GM12801 (cell line): ENCODE data around the gene FUT6.

Experiments used
- CTCF ChIP-seq: IDR thresholded peaks from one replicate; pipeline ENCODE4 v1.5.1; 2011; ENCODE audit warnings: control low read depth; ENCODE audit not compliant: insufficient read length; ENCODE audit errors: extremely low read depth

The FUT6 gene

DNA sequence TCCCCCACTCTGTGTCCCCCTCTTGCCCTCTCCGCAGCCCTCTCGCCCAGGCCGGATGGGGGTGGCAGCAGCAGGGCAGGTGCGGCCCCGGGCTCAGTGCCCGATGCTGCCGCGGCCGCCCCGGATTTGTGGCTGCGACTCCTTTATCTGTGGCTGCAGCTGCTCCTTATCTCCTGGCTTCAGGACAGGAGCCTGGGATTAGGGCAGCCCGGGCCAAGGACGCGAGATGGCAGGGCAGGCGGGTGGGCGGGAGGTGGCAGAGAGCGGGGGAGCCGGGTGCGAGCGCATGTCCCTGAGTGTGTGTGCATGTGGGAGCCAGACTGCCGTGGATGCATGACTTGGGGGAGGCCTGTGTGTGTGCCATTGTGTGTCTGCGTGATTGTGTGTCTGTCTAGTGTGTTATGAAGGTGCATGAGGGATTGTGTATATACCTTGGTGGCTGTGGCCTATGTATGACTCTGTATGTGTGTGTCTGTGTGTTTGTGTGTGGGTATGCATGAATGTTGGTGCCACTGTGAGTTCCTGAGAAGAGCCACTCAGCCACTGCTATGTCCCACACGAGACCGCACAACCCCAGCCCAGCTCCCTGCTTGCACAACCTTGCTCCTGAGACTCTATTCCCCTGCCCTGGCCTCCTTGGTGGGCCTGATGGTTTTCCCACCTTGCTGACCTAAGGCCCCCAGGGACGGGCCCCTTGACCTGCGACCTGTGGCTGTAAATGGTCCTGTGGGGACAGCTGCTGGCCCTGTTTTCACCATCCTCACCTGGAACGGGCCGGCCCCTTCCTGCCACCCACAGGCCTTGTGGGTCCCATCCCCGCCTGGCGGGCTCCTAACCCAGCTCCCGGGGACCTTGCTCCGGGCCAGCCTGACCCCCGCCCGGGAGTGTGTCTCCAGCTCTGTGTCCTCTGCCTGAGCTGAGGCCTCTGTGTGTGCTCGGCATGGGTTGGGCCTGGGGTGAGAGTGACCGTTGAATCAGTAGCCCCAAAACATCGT is 40.0 kb downstream of the FUT6 start:
- TF ChIP-seq CTCF = no peak

DNA sequence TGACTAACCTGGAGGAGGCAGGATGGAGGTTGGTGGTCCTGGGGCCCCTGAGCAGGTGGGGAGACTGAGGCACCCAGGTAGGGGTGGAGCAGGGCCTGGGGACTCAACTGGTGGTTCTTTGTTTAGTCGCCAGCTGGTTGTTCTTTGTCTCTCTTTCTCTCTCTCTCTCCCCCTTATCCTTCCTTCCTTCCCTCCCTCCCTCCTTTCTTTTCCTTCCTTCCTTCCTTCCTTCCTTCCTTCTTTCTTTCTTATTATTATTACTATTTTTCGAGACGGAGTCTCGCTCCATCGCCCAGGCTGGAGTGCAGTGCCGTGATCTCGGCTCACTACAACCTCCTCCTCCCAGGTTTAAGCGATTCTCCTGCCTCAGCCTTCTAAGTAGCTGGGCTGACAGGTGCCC is 41.3 kb downstream of the FUT6 start:
- TF ChIP-seq CTCF = no peak

- no peak for TF ChIP-seq CTCF
Measured at GRCh38 chr19:5795382-5795919, 44.1 kb downstream of the FUT6 start.

DNA sequence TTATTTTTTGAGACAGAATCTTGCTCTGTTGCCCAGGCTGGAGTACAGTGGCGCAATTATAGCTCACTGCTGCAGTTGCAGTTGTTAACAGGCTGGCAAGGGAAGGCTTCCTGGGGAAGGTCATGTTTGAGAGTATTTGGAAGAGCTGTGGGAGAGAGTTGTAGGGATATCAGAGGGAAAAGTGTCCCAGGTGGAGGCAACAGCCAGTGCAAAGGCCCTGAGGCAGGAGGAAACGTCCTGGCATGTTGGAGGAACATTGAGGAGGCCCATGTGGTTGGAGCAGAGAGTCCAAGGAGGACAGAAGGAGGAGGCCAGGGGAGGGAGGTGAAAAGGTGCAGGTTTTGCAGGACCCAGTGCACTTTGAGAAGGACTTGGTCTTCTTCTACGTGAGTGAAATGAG is 46.3 kb downstream of the FUT6 start:
- TF ChIP-seq CTCF = no peak

DNA sequence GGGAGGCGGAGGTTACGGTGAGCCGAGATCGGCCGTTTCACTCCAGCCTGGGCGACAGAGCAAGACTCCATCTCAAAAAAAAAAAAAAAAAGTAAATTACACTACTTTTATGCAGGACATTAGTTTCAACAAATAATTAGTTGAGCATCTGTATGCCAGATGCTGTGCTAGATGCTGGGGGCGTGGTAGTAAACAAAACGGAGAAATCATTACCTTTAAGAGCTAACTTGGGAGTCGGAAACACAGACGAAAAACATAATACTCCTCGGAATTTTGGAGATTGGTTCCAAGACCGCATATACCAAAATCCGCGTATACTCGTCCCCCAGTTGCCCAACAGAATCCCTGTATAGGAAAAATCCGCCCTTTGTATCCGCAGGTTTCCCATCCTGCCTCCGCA is 47.3 kb downstream of the FUT6 start:
- no peak for TF ChIP-seq CTCF

DNA sequence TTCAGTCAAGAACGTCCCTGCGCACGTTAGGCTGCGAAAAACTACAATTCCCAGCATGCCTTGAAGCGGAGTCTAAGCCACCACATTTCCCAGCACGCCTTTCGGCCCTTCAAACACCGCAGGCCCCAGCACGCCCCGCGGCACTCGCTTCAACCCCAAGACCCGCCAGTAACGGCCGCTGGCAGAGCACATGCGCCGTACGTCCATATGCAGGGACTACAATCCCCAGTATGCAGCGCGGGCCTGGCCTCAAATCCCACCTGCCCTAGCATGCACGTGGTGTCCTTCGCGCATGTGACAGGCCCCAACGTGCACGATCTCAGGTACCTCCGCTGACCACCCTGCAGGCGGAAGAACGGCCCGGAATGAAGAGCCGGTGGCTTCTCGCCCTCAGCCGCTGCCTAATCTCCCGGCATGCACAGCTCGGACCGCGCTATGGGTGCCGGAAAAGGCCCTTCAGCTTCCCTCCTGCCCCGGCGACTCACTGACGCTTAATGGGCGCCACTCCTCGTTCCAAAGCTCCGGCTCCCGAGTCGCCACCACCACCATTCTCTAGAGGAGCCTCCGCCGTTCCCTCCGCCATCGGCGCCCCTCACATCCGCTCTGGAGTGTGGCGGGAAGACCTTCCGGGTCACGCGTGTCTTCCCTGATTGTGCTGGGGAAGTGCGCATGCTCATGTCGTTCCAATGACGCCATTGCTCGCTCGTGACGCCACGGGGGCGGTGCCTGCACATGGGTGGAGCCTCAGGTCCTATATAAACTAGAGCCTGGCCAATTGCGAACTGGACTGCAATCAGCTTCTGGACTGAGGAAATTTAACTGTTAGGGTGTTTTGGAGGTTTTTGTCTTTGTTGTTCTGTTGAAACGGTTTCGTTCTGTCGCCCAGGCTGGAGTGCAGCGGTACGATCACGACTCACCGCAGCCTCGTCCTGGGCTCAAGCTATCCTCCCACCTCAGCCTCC is 48.7 kb downstream of the FUT6 start, which contains the start of gene DUS3L:
Gene DUS3L (minus strand): TSS at position 605 of the 962 bp plus-strand sequence. CDS start 22 bp downstream, at position 583.
- TF ChIP-seq CTCF = no peak
